Peyer's patch (tissue), 4 donors: ENCODE measurements around the gene PCK1. TPM values are rescaled to one million over a fixed set of nuclear protein-coding genes. Genes with fewer than 3 reads are reported as not detected.

Source experiments
- DNase-seq, 3 donors: peaks; one replicate each; pipeline ENCODE4 v3.0.0-alpha.2; 2017 to 2019
- H3K27ac ChIP-seq, 4 donors: fragments of 200-600 bp; sonication (generic); one replicate each; pipeline ENCODE4 v1.5.1; 2016 to 2019
- H3K27me3 ChIP-seq, 2 donors: fragments of 200-600 bp; sonication (generic); one replicate each; pipeline ENCODE4 v1.5.1; 2019
- H3K36me3 ChIP-seq, 3 donors: fragments of 200-600 bp; sonication (generic); one replicate each; pipeline ENCODE4 v1.5.1; 2016 to 2019
- H3K4me1 ChIP-seq, 4 donors: fragments of 200-600 bp; sonication (generic); one replicate each; pipeline ENCODE4 v1.5.1; 2016 to 2019
- H3K4me3 ChIP-seq, 4 donors: fragments of 200-600 bp; sonication (generic); 1 replicate in 3 of 4; 2 replicates in 1 of 4; pipeline ENCODE4 v1.5.1; 2016 to 2019; ENCODE audit warnings: mild to moderate bottlenecking in 1 of 4
- H3K9me3 ChIP-seq, 4 donors: fragments of 200-600 bp; sonication (generic); one replicate each; pipeline ENCODE4 v1.5.1; 2016 to 2019; ENCODE audit warnings: mild to moderate bottlenecking in 1 of 4
- CTCF ChIP-seq, 6 experiments: fragments of 450-650 bp in 4 of 6; fragments of 200-600 bp in 2 of 6; sonication (generic) in 1 of 6; IDR thresholded peaks; one replicate each; pipeline ENCODE4 v1.5.1; 2017 to 2019; ENCODE audit warnings: antibody characterized with exemption in 6 of 6, mild to moderate bottlenecking in 3 of 6, moderate library complexity in 1 of 6
- POLR2A ChIP-seq, 2 donors: fragments of 450-650 bp; IDR thresholded peaks; one replicate each; pipeline ENCODE4 v1.5.1; 2017; ENCODE audit warnings: antibody characterized with exemption in 2 of 2, mild to moderate bottlenecking in 2 of 2, moderate library complexity in 2 of 2
- total RNA-seq, 4 donors: library from RNA; depleted of rRNA; stranded (reverse); fragments of >200 nt; gene quantifications; one replicate each; pipeline ENCODE4 v1.1.0, GENCODE V29; 2016

PCK1 gene
- total RNA-seq, 4 donors from 2014 or later = 98.2 to 2,194 (median 572) TPM

DNA sequence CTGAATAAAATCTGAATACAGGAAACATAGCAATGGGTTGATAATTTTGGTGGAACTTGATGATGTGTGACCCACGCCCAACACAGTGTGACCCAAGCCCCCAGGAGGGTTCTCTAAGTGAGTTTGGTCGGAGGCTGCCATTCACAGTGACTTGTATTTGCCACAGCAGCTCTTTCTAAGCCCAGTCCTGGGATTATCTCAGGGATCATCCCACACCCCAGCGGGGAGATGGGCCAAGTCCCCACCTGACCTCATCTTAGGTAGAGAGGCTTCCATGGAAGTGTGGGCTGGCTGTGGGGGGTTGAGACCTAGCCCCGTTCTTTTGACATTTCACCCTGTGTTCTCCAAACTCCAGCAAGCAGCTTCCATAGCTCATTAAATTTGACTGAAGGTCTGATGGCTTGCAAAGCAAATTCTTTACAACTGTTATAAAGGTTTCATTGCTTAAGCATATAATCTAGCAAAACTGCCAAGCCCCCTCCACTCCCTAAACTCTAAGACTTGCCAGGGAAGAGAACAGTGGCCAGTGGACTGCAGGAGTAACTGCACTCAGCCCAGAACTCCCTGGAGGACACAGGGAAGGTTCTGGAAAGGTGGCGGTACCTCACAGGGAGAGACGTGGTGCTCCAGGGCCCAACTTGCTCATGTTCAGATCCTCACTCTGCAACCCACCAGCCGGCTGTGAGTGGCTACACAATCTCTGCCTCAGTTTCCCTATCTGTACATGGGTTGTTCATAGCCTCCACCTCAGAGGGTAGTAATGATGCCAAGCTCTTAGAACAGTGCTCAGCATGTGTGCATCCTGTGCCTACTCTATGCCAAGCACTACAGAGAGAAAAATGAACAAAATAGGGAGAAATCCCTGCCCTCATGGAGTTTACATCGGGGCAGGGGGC is 1.0 kb upstream of the PCK1 start:
- peaks cover 0 to 37% (median 4%) of the 10 kb centered on the region in 3 donors for H3K36me3 ChIP-seq
- H3K9me3 ChIP-seq = no peaks in the 10 kb centered on the region
- TF ChIP-seq CTCF (IDR thresholded peaks at IDR 0.05) (no peak), POLR2A (IDR thresholded peaks at IDR 0.05) (no peak)
- no peak for DNase-seq
- H3K27ac ChIP-seq = peak overlapping the region in 3 of 4 donors; percentile 60 to 91 (median 85)
- H3K4me1 ChIP-seq = peaks cover 0 to 21% (median 4%) of the 10 kb centered on the region in 4 donors
- H3K4me3 ChIP-seq = no peak overlapping the region
- H3K27me3 ChIP-seq = no peaks in the 10 kb centered on the region

DNA sequence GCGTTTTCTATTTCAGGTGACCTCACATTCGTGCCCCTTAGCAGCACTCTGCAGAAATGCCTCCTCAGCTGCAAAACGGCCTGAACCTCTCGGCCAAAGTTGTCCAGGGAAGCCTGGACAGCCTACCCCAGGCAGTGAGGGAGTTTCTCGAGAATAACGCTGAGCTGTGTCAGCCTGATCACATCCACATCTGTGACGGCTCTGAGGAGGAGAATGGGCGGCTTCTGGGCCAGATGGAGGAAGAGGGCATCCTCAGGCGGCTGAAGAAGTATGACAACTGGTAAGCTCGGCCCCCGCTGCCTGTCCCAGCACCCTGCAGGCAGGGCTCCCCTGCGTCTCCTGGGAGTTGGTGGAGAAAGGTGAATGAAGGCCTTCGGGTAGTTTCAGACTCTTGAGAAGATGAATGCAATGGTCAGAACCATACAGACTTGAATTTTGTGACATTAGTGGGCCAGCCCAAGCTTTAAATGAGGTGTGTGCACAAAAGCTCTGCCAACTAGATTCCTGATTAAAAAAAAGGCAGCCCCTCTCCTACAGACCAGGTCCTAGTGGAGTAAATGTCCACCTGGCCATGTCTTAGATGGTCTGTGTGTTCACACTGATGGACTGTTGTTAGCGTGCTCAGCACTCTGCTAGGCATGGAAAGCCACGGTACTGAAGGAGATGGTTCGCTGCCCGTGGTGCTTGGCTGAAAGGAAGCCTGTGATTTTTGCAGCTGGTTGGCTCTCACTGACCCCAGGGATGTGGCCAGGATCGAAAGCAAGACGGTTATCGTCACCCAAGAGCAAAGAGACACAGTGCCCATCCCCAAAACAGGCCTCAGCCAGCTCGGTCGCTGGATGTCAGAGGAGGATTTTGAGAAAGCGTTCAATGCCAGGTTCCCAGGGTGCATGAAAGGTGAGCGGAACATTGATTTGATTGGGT is 708 bp downstream of the PCK1 start:
- Histone ChIP-seq H3K4me3 (peak overlapping the region in 3 of 4 donors; percentile 13 to 61 (median 59)), H3K27ac (peak overlapping the region in 3 of 4 donors; percentile 66 to 91 (median 81)), H3K36me3 (peaks cover 0 to 46% (median 4%) of the 10 kb centered on the region in 3 donors), H3K4me1 (peaks cover 0 to 21% (median 4%) of the 10 kb centered on the region in 4 donors), H3K9me3 (no peaks in the 10 kb centered on the region), H3K27me3 (no peaks in the 10 kb centered on the region)
- TF ChIP-seq POLR2A (IDR thresholded peaks at IDR 0.05) (no peak), CTCF (IDR thresholded peaks at IDR 0.05) (no peak)
- no peak for DNase-seq

DNA sequence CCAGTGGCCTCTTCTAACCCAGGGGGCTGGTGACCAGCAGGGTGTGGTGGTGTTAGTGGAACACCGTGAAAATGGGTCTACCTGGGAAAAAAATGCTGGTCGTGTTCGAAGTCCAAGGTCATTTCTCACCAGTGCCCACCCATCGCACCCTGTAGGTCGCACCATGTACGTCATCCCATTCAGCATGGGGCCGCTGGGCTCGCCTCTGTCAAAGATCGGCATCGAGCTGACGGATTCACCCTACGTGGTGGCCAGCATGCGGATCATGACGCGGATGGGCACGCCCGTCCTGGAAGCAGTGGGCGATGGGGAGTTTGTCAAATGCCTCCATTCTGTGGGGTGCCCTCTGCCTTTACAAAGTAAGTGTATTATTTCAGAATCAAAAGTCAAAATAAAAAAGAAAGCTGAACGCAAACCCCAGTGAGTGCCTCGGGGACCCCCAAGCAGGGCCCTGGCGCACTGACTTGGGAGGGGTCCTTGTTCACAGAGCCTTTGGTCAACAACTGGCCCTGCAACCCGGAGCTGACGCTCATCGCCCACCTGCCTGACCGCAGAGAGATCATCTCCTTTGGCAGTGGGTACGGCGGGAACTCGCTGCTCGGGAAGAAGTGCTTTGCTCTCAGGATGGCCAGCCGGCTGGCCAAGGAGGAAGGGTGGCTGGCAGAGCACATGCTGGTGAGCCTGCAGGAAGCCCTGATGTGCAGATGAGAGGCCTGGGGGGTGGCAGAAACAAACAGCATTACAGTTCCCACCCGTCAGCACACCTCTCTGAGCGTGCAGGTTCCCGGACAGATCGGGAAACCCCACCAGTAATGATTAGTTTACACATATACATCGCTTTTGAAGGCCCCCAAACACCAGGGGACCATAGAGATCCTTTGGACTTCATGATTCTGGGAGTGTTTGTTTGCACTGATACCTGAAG is 1.9 kb downstream of the PCK1 start:
- peaks cover 0 to 46% (median 4%) of the 10 kb centered on the region in 3 donors for H3K36me3 ChIP-seq
- H3K4me1 ChIP-seq = peaks cover 0 to 19% (median 4%) of the 10 kb centered on the region in 4 donors
- TF ChIP-seq POLR2A (IDR thresholded peaks at IDR 0.05) (peak in 1 of 2 donors; percentile 11), CTCF (IDR thresholded peaks at IDR 0.05) (no peak)
- no peaks in the 10 kb centered on the region for H3K27me3 ChIP-seq
- no peak for DNase-seq
- peak overlapping the region in 2 of 4 donors; percentile 81 to 91 for H3K27ac ChIP-seq
- peak overlapping the region in 2 of 4 donors; percentile 59 to 61 for H3K4me3 ChIP-seq
- H3K9me3 ChIP-seq = no peaks in the 10 kb centered on the region

- H3K9me3 ChIP-seq = no peaks in the 10 kb centered on the region
- no peaks in the 10 kb centered on the region for H3K27me3 ChIP-seq
- peaks cover 0 to 46% (median 4%) of the 10 kb centered on the region in 3 donors for H3K36me3 ChIP-seq
- H3K4me3 ChIP-seq = peak overlapping the region in 2 of 4 donors; percentile 59 to 61
- peak overlapping the region in 2 of 4 donors; percentile 40 to 91 for H3K27ac ChIP-seq
- no peak for DNase-seq
- TF ChIP-seq CTCF (IDR thresholded peaks at IDR 0.05) (no peak), POLR2A (IDR thresholded peaks at IDR 0.05) (no peak)
- H3K4me1 ChIP-seq = peaks cover 0 to 12% (median 4%) of the 10 kb centered on the region in 4 donors
Measured at GRCh38 chr20:57563522-57563921, 2.6 kb downstream of the PCK1 start.
